HTR-8/SVneo (cell line): Measurements from ENCODE around the gene PRSS8.

Experiments
- DNase-seq: peaks from one replicate; pipeline ENCODE4 v3.0.0; 2011; ENCODE audit warnings: low spot score, mixed read lengths; ENCODE audit not compliant: insufficient read length
- FAIRE-seq: peaks from 2 replicates; lab custom pipeline; 2011; peaks lifted over from hg19 to GRCh38; lab: Jason Lieb, UNC

PRSS8 gene

GRCh38 chr16:31130336-31130891 is 5.1 kb downstream of the PRSS8 start:
- no peak for FAIRE-seq

GRCh38 chr16:31129568-31130335 is 5.8 kb downstream of the PRSS8 start:
- no peak for DNase-seq
- FAIRE-seq: no peak

More at GRCh38 chr16:31130336-31130891, 5.1 kb downstream of the PRSS8 start:
- DNase-seq: no peak

- DNase-seq (no peak), FAIRE-seq (no peak)
These were observed 6.6 kb downstream of the PRSS8 start for GRCh38 chr16:31128711-31129567.

- DNase-seq (no peak), FAIRE-seq (no peak)
These were observed 8.3 kb downstream of the PRSS8 start for GRCh38 chr16:31127182-31127581.

- DNase-seq (no peak), FAIRE-seq (peak; percentile 52)
These were observed 9.7 kb downstream of the PRSS8 start for GRCh38 chr16:31125844-31126243.

GRCh38 chr16:31120129-31120528 is 15.4 kb downstream of the PRSS8 start:
- no peak for DNase-seq
- FAIRE-seq: no peak

- no peak for FAIRE-seq
- no peak for DNase-seq
These were observed 17.0 kb downstream of the PRSS8 start for GRCh38 chr16:31118223-31119155.

GRCh38 chr16:31117384-31118222 is 17.9 kb downstream of the PRSS8 start, which contains the start of gene KAT8:
Gene KAT8 (plus strand): TSS chr16:31117664. CDS start chr16:31117682, 18 bp downstream.
- DNase-seq (peak; percentile 96), FAIRE-seq (peak; percentile 89)

- no peak for FAIRE-seq
- no peak for DNase-seq
These were observed 21.1 kb downstream of the PRSS8 start for GRCh38 chr16:31114468-31114867.

- no peak for DNase-seq
- FAIRE-seq: no peak
These were observed 22.1 kb downstream of the PRSS8 start for GRCh38 chr16:31113121-31114120.

GRCh38 chr16:31112711-31113110 is 22.8 kb downstream of the PRSS8 start:
- no peak for FAIRE-seq

GRCh38 chr16:31111881-31112466 is 23.6 kb downstream of the PRSS8 start:
- FAIRE-seq (no peak), DNase-seq (no peak)

More at GRCh38 chr16:31112711-31113110, 22.8 kb downstream of the PRSS8 start:
- no peak for DNase-seq

- no peak for FAIRE-seq
- no peak for DNase-seq
These were observed 25.2 kb downstream of the PRSS8 start for GRCh38 chr16:31110106-31111034.

GRCh38 chr16:31109622-31110021 is 25.9 kb downstream of the PRSS8 start:
- FAIRE-seq (no peak), DNase-seq (no peak)

- FAIRE-seq: no peak
- no peak for DNase-seq
These were observed 26.6 kb downstream of the PRSS8 start for GRCh38 chr16:31108794-31109558.
